ENCODE results near the gene MASP2. TPM values are rescaled to one million over a fixed set of nuclear protein-coding genes. Genes with fewer than 3 reads are reported as not detected.

MASP2 gene
- total and polyA plus RNA-seq, 9 of the 15 experiments (the other 6 are each of a cell fraction or from before 2014, with no cell fraction given): 0.01 to 0.23 (median 0.06) TPM; not detected in 3

- no peak for TF ChIP-seq RHOXF2B (CRISPR knock-in tag; conservative IDR thresholded peaks at IDR 0.05)
- TF ChIP-seq ETS2 (tag; IDR thresholded peaks at IDR 0.05; ENCODE audit: borderline replicate concordance, poor library complexity, severe bottlenecking): no peak
- no peak for TF ChIP-seq RUNX1 (IDR thresholded peaks at IDR 0.05; ENCODE audit: low read depth)
- TF ChIP-seq BHLHE40 (IDR thresholded peaks at IDR 0.05; ENCODE audit: low read length): 0 out of 2 replicates have a peak, but pooled peaks have one; percentile 8
- TF ChIP-seq EP400 (IDR thresholded peaks at IDR 0.05): peak; percentile 82
- TF ChIP-seq ZNF57 (CRISPR knock-in tag; IDR thresholded peaks at IDR 0.05): no peak
- TF ChIP-seq FOS (IDR thresholded peaks at IDR 0.05; ENCODE audit: extremely low read depth, insufficient read length): peak; percentile 89
- no peak for TF ChIP-seq TCF15 (CRISPR knock-in tag; IDR thresholded peaks at IDR 0.05)
- no peak for TF ChIP-seq ZKSCAN1 (IDR thresholded peaks at IDR 0.05; ENCODE audit: low read depth, low read length)
- no peak for TF ChIP-seq ID3 (CRISPR knock-in tag; IDR thresholded peaks at IDR 0.05)
- no peak for TF ChIP-seq ID3 (tag; IDR thresholded peaks at IDR 0.05)
- no peak for TF ChIP-seq ZNF134 (CRISPR knock-in tag; conservative IDR thresholded peaks at IDR 0.05)
- TF ChIP-seq CTBP1 (IDR thresholded peaks at IDR 0.05; ENCODE audit: borderline replicate concordance): peak; percentile 72; the same call in 1 of the 2 replicates
- no peak; the same call in 1 of the 2 replicates for TF ChIP-seq NFRKB (IDR thresholded peaks at IDR 0.05; ENCODE audit: low read depth)
- TF ChIP-seq MLX (CRISPR knock-in tag; conservative IDR thresholded peaks at IDR 0.05): no peak
- no peak for TF ChIP-seq ZNF551 (CRISPR knock-in tag; IDR thresholded peaks at IDR 0.05)
- TF ChIP-seq CREB1 (IDR thresholded peaks at IDR 0.05): peak; percentile 55
- TF ChIP-seq CREB1 (CRISPR knock-in tag; IDR thresholded peaks at IDR 0.05): no peak
- TF ChIP-seq FOXK2 (conservative IDR thresholded peaks at IDR 0.05 in 1 of 2, IDR thresholded peaks at IDR 0.05 in 1 of 2; ENCODE audit: low read depth in 2 of 2): no peak
- TF ChIP-seq HIVEP1 (CRISPR knock-in tag; IDR thresholded peaks at IDR 0.05): no peak
- peak; percentile 51 for TF ChIP-seq CHD1 (IDR thresholded peaks at IDR 0.05; ENCODE audit: low read length)
These were observed 13.2 kb upstream of the MASP2 start, which contains the start of gene SRM (continued) for GRCh38 chr1:11059968-11060830.
